Neural crest cell (in vitro differentiated cells): ENCODE data around the gene MTFR1L. TPM values are rescaled to one million over a fixed set of nuclear protein-coding genes. Genes with fewer than 3 reads are reported as not detected.

Experiments used
- DNase-seq: peaks from one replicate; pipeline ENCODE4 v3.0.0; 2021; ENCODE audit warnings: low read depth, mixed read lengths, low spot score
- H3K27ac Mint-ChIP-seq: one replicate; pipeline ENCODE4 v1.8.0; 2021; ENCODE audit warnings: mild to moderate bottlenecking, mixed read lengths; ENCODE audit not compliant: unreplicated experiment
- H3K27me3 Mint-ChIP-seq: 2 replicates; pipeline ENCODE4 v1.8.0; 2021; ENCODE audit warnings: low read depth, mild to moderate bottlenecking, mixed read lengths
- H3K36me3 Mint-ChIP-seq: 2 replicates; pipeline ENCODE4 v1.8.0; 2021; ENCODE audit warnings: low read depth, mild to moderate bottlenecking, mixed read lengths
- H3K4me1 Mint-ChIP-seq: 2 replicates; pipeline ENCODE4 v1.8.0; 2021; ENCODE audit warnings: mixed read lengths
- H3K4me3 Mint-ChIP-seq: one replicate; pipeline ENCODE4 v1.8.0; 2021; ENCODE audit warnings: mild to moderate bottlenecking, mixed read lengths
- H3K9me3 Mint-ChIP-seq: 2 replicates; pipeline ENCODE4 v1.8.0; 2021; ENCODE audit warnings: mixed read lengths
- total RNA-seq: library from RNA; stranded (reverse); gene quantifications from 2 replicates; pipeline ENCODE4 v1.2.1, GENCODE V29; 2021
- TF ChIP-seq, protein P1 (sequence below): fragments of 200-600 bp; sonication (generic); conservative IDR thresholded peaks from 2 replicates; pipeline ENCODE4 v1.5.0; 2021; ENCODE audit warnings: antibody characterized with exemption, mild to moderate bottlenecking

The MTFR1L gene
- total RNA-seq, 1 donor from 2014 or later, result 68.6 TPM

DNA sequence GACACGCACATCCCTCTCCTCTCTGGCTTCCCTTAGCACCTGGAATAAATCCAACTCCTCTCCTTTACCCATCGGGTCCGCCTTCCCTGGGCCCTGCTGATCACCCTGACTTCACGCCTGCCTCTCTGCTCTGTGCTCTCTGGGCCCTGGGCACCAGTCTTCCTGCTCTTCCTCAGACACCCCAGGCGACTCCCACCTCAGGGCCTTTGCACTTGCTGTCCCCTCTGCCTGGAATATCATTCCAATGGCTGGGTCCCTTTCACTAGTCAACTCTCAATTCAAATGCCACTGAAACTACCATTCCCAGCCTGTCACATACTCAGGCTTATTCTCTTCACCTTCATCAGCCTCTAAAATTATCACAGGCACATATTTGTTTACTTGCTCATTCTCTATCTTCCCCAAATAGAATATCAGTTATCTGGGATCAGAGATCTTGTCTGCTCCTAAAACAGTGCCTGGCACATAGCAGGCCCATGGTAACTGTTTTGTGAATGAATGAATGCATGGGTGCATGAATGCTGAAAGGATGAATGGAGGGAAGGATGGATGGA lies 47.0 kb upstream of the MTFR1L start:
- peaks cover 72% of the 10 kb centered on the region for H3K4me1 Mint-ChIP-seq
- H3K36me3 Mint-ChIP-seq, result no peaks in the 10 kb centered on the region
- H3K9me3 Mint-ChIP-seq, result no peaks in the 10 kb centered on the region
- no peak for DNase-seq
- peak overlapping the region; percentile 70 for H3K27ac Mint-ChIP-seq
- TF ChIP-seq, protein P1, sequence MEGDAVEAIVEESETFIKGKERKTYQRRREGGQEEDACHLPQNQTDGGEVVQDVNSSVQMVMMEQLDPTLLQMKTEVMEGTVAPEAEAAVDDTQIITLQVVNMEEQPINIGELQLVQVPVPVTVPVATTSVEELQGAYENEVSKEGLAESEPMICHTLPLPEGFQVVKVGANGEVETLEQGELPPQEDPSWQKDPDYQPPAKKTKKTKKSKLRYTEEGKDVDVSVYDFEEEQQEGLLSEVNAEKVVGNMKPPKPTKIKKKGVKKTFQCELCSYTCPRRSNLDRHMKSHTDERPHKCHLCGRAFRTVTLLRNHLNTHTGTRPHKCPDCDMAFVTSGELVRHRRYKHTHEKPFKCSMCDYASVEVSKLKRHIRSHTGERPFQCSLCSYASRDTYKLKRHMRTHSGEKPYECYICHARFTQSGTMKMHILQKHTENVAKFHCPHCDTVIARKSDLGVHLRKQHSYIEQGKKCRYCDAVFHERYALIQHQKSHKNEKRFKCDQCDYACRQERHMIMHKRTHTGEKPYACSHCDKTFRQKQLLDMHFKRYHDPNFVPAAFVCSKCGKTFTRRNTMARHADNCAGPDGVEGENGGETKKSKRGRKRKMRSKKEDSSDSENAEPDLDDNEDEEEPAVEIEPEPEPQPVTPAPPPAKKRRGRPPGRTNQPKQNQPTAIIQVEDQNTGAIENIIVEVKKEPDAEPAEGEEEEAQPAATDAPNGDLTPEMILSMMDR, result no peak
- peak overlapping the region; percentile 13 for H3K4me3 Mint-ChIP-seq
- H3K27me3 Mint-ChIP-seq, result no peaks in the 10 kb centered on the region

DNA sequence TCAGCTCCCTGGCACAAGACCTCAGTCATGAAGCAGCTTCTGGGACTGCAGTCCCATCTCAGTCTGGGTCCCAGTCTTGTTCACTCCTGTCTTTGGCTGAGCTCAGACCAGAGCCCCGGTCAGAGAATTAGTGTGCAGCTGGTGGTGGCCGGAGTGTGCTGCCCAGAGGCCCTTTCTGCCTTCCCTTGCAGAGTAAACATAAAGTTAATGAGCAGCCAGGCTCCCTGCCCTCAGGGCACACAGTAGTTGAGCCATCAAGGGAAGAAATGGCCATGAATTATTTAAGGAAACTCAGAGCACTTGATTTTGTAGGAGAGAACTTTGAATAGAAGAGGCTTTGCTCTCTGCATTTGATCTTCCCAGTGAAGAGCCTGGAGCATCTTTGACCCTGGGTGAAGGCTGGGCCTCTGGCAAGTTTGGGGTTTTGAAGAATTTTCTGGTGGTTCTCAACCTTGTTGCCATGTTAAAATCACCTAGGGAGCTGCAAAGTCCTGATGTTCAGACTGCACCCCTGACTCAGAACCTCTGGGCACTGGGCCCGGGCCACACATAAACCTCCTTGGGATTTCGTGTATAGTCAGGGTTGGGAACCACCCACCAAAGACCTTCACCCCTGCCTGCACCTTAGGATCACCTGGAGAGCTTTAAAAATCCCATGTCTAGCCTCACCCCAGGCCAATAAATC lies 46.2 kb upstream of the MTFR1L start:
- Mint-ChIP-seq H3K36me3 (no peaks in the 10 kb centered on the region), H3K4me3 (peak overlapping the region; percentile 36), H3K27ac (no peak overlapping the region), H3K27me3 (no peaks in the 10 kb centered on the region), H3K9me3 (no peaks in the 10 kb centered on the region), H3K4me1 (peaks cover 72% of the 10 kb centered on the region)
- no peak for DNase-seq
- TF ChIP-seq, protein P1, result no peak

DNA sequence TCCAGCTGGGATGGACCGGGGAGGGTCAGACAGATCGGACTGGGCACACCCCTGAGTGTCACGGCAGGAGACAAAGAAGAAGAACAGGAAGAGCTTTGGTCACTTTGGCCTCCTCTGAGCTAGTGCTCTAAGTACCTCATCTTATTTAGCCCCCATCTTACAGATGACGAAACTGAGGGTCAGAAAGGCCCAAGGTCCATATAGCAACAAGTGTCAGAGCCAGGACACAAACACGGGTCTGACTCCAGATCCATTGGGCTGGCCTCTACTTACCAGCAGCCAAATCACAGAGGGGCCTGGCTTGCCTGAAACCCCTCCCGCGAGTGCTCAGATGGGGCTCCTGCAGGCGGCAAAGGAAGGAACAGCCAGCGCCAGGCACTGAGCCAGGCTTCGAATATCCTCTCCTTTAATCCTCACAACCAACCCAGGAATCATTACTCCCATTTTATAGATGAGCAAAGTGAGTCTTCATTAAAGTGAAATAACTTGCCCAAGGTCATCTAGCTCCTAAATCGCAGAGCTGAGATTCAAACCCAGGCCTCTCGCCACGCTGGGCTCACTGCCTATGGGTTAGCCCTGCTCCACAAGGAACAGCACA lies 45.4 kb upstream of the MTFR1L start:
- Mint-ChIP-seq H3K27ac (no peak overlapping the region), H3K36me3 (no peaks in the 10 kb centered on the region), H3K4me3 (peak overlapping the region; percentile 12), H3K9me3 (no peaks in the 10 kb centered on the region), H3K4me1 (peaks cover 65% of the 10 kb centered on the region), H3K27me3 (no peaks in the 10 kb centered on the region)
- DNase-seq, result no peak
- TF ChIP-seq, protein P1, result no peak

DNA sequence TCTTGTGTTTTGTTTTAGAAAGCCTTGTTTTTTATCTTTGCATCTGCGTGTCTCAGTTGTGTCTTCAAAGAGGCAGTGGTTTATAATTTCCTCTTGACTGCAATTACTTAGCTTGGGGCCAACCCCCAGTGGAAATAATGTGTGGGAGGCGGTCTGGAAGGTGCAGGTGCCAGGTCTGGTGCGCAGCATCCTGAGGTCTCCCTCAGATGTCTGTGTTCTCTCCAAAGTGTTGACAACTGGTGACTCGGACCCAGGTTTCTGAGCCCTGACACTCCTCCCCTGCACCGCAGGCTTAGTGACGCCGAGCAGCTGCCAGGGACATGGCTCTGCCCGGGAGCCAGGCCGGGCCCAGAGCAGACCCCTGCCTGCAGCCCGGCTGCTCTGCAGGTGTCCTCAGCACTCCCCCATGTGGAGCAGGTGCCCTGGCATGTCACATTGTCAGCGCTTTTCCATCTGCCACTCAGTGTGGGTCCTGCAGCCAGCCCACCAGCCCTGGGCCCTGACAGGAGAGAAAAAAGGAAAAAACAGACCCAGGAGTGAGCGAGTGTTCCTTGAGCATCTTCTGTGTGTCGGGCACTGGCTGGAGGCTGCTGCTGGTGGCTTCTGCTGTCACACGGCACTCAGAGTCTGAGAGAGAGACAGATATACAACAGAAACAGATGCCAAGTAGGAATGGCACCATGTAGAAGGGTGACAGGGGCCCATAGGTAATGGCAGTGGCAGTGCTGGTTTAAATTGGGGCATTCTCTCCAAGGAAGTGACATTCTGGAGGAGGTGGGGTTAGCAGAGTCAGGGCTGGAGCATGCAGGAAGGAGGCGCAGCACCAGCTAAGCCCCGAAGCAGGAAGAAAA lies 44.6 kb upstream of the MTFR1L start:
- no peak for DNase-seq
- Mint-ChIP-seq H3K4me1 (peaks cover 66% of the 10 kb centered on the region), H3K9me3 (no peaks in the 10 kb centered on the region)

DNA sequence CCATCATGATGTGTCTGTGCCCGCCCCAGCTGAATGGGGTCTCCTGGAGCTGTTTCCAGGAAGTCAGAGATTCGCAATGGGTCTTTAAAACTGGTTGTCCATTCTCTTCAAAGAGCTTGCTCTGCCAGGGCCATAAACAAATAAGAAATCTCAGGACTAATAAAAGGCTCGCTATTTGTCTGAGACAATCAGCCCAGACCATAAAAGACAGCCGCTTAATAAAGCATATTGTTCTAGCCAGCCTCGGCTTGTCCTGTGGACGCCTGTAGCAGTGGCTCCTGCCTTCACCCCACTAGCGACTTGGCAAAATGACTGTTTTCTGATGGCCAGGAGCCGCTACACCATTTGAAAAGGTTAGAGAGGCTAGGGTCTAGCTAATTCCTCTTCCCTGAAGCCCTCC lies 40.4 kb upstream of the MTFR1L start:
- H3K4me3 Mint-ChIP-seq, result no peak overlapping the region
- no peaks in the 10 kb centered on the region for H3K9me3 Mint-ChIP-seq
- peaks cover 55% of the 10 kb centered on the region for H3K4me1 Mint-ChIP-seq
- DNase-seq, result no peak
- no peak overlapping the region for H3K27ac Mint-ChIP-seq
- no peaks in the 10 kb centered on the region for H3K27me3 Mint-ChIP-seq
- H3K36me3 Mint-ChIP-seq, result no peaks in the 10 kb centered on the region
- TF ChIP-seq, protein P1, result no peak

More for the DNA sequence above, 44.6 kb upstream of the MTFR1L start:
- H3K27me3 Mint-ChIP-seq, result no peaks in the 10 kb centered on the region
- no peaks in the 10 kb centered on the region for H3K36me3 Mint-ChIP-seq
- TF ChIP-seq, protein P1, result no peak
- no peak overlapping the region for H3K4me3 Mint-ChIP-seq
- H3K27ac Mint-ChIP-seq, result peak overlapping the region; percentile 92
